Ovary (tissue), 9 donors: ENCODE measurements around the gene PUDP. TPM values are rescaled to one million over a fixed set of nuclear protein-coding genes. Genes with fewer than 3 reads are reported as not detected.

ENCODE experiments used
- DNase-seq, 5 donors: peaks; one replicate each; pipeline ENCODE4 v3.0.0-alpha.2; 2019 to 2020
- H3K27ac ChIP-seq, 2 donors: fragments of 200-600 bp; one replicate each; pipeline versions ENCODE4 v1.5.1 to v1.8.0; 2019 to 2022
- H3K27me3 ChIP-seq: fragments of 200-600 bp; one replicate; pipeline ENCODE4 v1.8.0; 2022
- H3K36me3 ChIP-seq: fragments of 200-600 bp; sonication (generic); one replicate; pipeline ENCODE4 v1.5.1; 2019
- H3K4me1 ChIP-seq: one replicate; pipeline ENCODE4 v1.8.1; 2013; ENCODE audit warnings: mild to moderate bottlenecking, moderate library complexity; ENCODE audit not compliant: insufficient read depth
- H3K4me3 ChIP-seq: fragments of 200-600 bp; sonication (generic); one replicate; pipeline ENCODE4 v1.5.1; 2017
- H3K9me3 ChIP-seq, 2 donors: fragments of 200-600 bp in 1 of 2; sonication (generic) in 1 of 2; one replicate each; pipeline versions ENCODE4 v1.5.1 to v1.8.1; 2013 to 2019; ENCODE audit warnings: mild to moderate bottlenecking in 1 of 2, moderate library complexity in 1 of 2
- EP300 ChIP-seq: sonication (generic); formaldehyde crosslinking; IDR thresholded peaks from one replicate; pipeline ENCODE4 v1.6.1; 2017; ENCODE audit warnings: antibody characterized with exemption
- POLR2A ChIP-seq: fragments of 450-650 bp; IDR thresholded peaks from one replicate; pipeline ENCODE4 v1.6.1; 2017; ENCODE audit warnings: antibody characterized with exemption, mild to moderate bottlenecking, moderate library complexity
- WGBS, 3 donors: extraction: QIAGEN DNeasy Blood & Tissue Kit in 1 of 3; methylation state at CpG; one replicate each; pipeline versions ENCODE4 v1.1.5 to v1.1.7; 2013 to 2017; 5-methylcytosine and 5-hydroxymethylcytosine counted together
- intact Hi-C, 4 donors: fragments of 100-400 bp; cut with DNase I; formaldehyde crosslinking; loops; one replicate each; pipeline versions ENCODE4 v1.11.0 to v1.15.1; 2022 to 2023
- polyA plus RNA-seq, 2 donors: library from polyadenylated mRNA; stranded (reverse); fragments of 200-250 nt in 1 of 2; fragments of 350-450 nt in 1 of 2; fragmentation: Illumina TruSeq in 1 of 2; extraction: RNeasy Lipid Tissue Mini Kit (QIAGEN cat#74804) in 1 of 2; gene quantifications; one replicate each; pipeline ENCODE4 v1.2.3, GENCODE V29; 2013 to 2014
- total RNA-seq, 7 donors: library from RNA; depleted of rRNA in 2 of 7; stranded (reverse); fragments of >200 nt in 2 of 7; fragmentation: NEBNext Ultra II Directional in 3 of 7; extraction: Animal tissue kit (Norgen Biotek cat#: 25700) in 3 of 7; gene quantifications; one replicate each; pipeline versions ENCODE4 v1.1.0 to v1.2.4, GENCODE V29; 2016 to 2023
- TF ChIP-seq, protein P1 (sequence below), 3 donors: fragments of 450-650 bp in 2 of 3; fragments of 200-600 bp in 1 of 3; IDR thresholded peaks; one replicate each; pipeline versions ENCODE4 v1.5.1 to v1.8.0; 2016 to 2022; ENCODE audit warnings: antibody characterized with exemption in 3 of 3, mild to moderate bottlenecking in 1 of 3
- donor health status: DM: no; HTN: no; CAD: no; lungs with moderate emphysema.
- donor health status: DM: no; HTN: no; CAD: no.
- donor health status: Bipolar disorder and iron deficiency.
- donor health status: DM: yes; HTN: yes; CAD: no.
- donor health status: DM: no; HTN: no; CAD: no.
- donor health status: DM: yes; HTN: yes; CAD: no.

Gene PUDP
- total and polyA plus RNA-seq, 9 donors, result 7.0 to 17.9 (median 14.8) TPM

DNA sequence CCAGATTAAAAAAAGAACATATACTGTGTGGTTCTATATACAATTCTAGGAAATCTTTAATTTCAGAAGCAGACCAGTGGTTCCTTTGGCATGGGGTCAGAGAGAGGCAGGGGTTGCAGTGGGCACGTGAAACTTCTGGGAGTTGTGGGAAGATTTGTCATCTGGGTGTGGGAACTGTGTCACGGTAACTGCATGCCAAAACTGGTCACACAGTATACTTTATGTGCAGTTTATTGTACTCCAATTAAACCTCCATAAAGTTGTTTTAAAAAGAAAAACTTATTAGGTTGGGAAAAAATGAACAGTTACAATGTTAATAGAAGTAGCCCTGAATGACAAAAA is 27.1 kb downstream of the PUDP start:
- H3K27me3 ChIP-seq, result no peaks in the 10 kb centered on the region
- H3K4me1 ChIP-seq, result peaks cover 8% of the 10 kb centered on the region
- no peaks in the 10 kb centered on the region for H3K9me3 ChIP-seq
- no peak overlapping the region for H3K27ac ChIP-seq
- intact Hi-C loops, result no loop called here
- DNase-seq, result no peak
- no peaks in the 10 kb centered on the region for H3K36me3 ChIP-seq
- H3K4me3 ChIP-seq, result no peak overlapping the region
- WGBS, 3 donors, result 50 to 63% (median 60%) methylated on average over 2 of the region's 2 CpGs
- TF ChIP-seq POLR2A, result no peak
- TF ChIP-seq, protein P1, sequence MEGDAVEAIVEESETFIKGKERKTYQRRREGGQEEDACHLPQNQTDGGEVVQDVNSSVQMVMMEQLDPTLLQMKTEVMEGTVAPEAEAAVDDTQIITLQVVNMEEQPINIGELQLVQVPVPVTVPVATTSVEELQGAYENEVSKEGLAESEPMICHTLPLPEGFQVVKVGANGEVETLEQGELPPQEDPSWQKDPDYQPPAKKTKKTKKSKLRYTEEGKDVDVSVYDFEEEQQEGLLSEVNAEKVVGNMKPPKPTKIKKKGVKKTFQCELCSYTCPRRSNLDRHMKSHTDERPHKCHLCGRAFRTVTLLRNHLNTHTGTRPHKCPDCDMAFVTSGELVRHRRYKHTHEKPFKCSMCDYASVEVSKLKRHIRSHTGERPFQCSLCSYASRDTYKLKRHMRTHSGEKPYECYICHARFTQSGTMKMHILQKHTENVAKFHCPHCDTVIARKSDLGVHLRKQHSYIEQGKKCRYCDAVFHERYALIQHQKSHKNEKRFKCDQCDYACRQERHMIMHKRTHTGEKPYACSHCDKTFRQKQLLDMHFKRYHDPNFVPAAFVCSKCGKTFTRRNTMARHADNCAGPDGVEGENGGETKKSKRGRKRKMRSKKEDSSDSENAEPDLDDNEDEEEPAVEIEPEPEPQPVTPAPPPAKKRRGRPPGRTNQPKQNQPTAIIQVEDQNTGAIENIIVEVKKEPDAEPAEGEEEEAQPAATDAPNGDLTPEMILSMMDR (IDR thresholded peaks at IDR 0.05), result no peak
- TF ChIP-seq EP300, result no peak

DNA sequence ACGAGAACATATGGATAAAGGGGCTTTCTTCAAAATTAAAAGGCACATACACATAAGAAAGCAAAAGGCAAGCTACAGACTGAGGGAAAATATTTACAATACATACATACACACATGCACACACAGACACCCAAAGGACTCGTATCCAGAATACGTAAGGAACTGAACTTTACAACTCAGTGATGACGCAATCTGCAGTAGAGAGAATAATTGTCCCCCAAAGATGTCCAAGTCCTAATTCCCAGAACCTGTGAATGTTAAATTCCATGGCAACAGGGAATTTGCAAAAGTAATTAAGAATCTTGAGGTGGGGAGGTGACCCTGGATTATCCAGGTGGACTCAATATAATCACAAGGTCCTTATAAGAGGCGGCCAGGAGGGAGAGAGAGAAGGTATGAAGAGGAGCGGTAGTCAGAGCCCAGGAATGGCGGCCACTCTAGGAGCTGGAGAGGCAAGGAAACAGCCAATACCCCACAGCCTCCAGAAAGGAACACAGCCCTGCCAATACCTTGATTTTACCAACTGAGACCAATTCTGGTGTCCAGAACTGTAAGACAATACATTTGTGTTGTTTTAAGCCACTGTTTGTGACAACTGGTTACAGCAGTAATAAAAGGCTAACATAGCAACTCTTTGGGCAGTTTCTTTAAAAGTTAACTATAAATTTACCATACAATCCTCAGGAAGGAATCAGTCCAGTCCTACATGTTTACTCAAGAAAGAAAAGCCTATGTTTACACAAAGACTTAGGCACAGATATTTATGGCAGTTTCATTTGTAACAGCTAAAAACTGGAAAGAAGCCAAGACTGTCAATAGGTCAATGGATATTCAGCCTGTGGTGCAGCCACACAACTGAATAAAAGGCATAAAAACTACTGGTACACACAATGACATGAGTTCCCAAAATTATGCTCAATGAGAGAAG is 27.7 kb downstream of the PUDP start:
- no peaks in the 10 kb centered on the region for H3K9me3 ChIP-seq
- intact Hi-C loops, result no loop called here
- H3K27me3 ChIP-seq, result no peaks in the 10 kb centered on the region
- H3K36me3 ChIP-seq, result no peaks in the 10 kb centered on the region
- WGBS, 3 donors, result 96 to 98% (median 97%) methylated on average over 7 of the region's 7 CpGs
- DNase-seq, result no peak
- TF ChIP-seq, protein P1 (IDR thresholded peaks at IDR 0.05), result no peak
- TF ChIP-seq EP300, result no peak
- no peak for TF ChIP-seq POLR2A
- H3K4me1 ChIP-seq, result peaks cover 11% of the 10 kb centered on the region
- H3K4me3 ChIP-seq, result no peak overlapping the region
- no peak overlapping the region for H3K27ac ChIP-seq

DNA sequence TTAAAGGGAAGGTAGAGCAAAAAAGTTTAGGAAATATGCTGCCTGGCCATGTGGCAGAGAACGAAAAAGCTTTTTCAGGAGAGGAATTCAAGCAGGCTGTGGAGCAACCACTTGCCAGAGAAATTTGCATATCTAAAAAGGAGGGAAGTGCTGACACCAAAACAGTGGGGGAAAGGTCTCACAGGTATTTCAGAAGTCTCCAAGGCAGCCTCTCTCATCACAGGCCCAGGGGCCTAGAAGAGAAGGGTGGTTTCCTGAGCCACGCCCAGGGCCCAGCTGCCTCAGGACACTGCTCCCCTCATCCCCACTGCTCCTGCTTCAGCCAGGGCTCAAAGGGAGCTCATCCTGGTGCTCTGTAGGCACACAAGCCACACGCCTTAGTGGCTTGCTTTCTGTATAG is 30.4 kb downstream of the PUDP start:
- intact Hi-C loops, result no loop called here
- Histone ChIP-seq H3K27me3 (no peaks in the 10 kb centered on the region), H3K27ac (no peak overlapping the region), H3K4me1 (peaks cover 11% of the 10 kb centered on the region), H3K4me3 (no peak overlapping the region), H3K9me3 (no peaks in the 10 kb centered on the region), H3K36me3 (no peaks in the 10 kb centered on the region)
- no peak for DNase-seq
- WGBS, 3 donors, result 94 to 98% (median 95%) methylated on average over 3 of the region's 3 CpGs
- TF ChIP-seq, protein P1 (IDR thresholded peaks at IDR 0.05), result no peak
- TF ChIP-seq EP300, result no peak
- no peak for TF ChIP-seq POLR2A

- Histone ChIP-seq H3K36me3 (no peaks in the 10 kb centered on the region), H3K27me3 (no peaks in the 10 kb centered on the region), H3K4me3 (no peak overlapping the region), H3K9me3 (no peaks in the 10 kb centered on the region), H3K4me1 (peaks cover 8% of the 10 kb centered on the region), H3K27ac (no peak overlapping the region)
- intact Hi-C loops, result no loop called here
- TF ChIP-seq, protein P1 (IDR thresholded peaks at IDR 0.05), result no peak
- TF ChIP-seq POLR2A, result no peak
- TF ChIP-seq EP300, result no peak
- 88 to 99% (median 92%) methylated on average over 3 of the region's 3 CpGs for WGBS, 3 donors
- no peak for DNase-seq
These were observed 31.9 kb downstream of the PUDP start for GRCh38 chrX:7116081-7116480.
